H1 (cell line): ENCODE measurements around the gene KCTD2. TPM values are rescaled to one million over a fixed set of nuclear protein-coding genes. Genes with fewer than 3 reads are reported as not detected.

Experiments
- CTCF ChIA-PET: fragments of 300-600 bp; sonication (Branson Sonifier 250); formaldehyde crosslinking; loops from one replicate; lab custom pipeline; 2021; ENCODE audit not compliant: partially characterized antibody; lab: Charles Lee
- POLR2A ChIA-PET: fragments of 300-600 bp; sonication (Branson Sonifier 250); formaldehyde crosslinking; loops from one replicate; lab custom pipeline; 2021; ENCODE audit warnings: inconsistent platforms; ENCODE audit not compliant: partially characterized antibody; lab: Charles Lee
- DNase-seq, 2 experiments: peaks; one replicate each; pipeline versions ENCODE4 v3.0.0 to v3.0.0-alpha.2; 2010 to 2022; ENCODE audit warnings: low spot score in 2 of 2, low read depth in 1 of 2, mixed read lengths in 1 of 2
- FAIRE-seq: peaks from 2 replicates; lab custom pipeline; 2011; peaks lifted over from hg19 to GRCh38; lab: Jason Lieb, UNC
- H2AFZ ChIP-seq: 2 replicates; pipeline ENCODE4 v1.8.1; 2012; ENCODE audit warnings: low read length, inconsistent platforms
- H2AK5ac ChIP-seq: 2 replicates; pipeline ENCODE4 v1.6.1; 2013; ENCODE audit warnings: low read depth, low read length
- H2BK120ac ChIP-seq: replicated peaks from 2 replicates; pipeline ENCODE3; 2013; ENCODE audit warnings: low read depth, low read length, inconsistent platforms
- H2BK12ac ChIP-seq: 2 replicates; pipeline ENCODE4 v1.6.1; 2013; ENCODE audit warnings: low read depth, low read length
- H2BK15ac ChIP-seq: 2 replicates; pipeline ENCODE4 v1.6.1; 2013; ENCODE audit warnings: low read length
- H2BK20ac ChIP-seq: 2 replicates; pipeline ENCODE4 v1.6.1; 2013; ENCODE audit warnings: low read length
- H2BK5ac ChIP-seq: 2 replicates; pipeline ENCODE4 v1.6.1; 2013; ENCODE audit warnings: low read depth, low read length
- H3K14ac ChIP-seq: 2 replicates; pipeline ENCODE4 v1.6.1; 2013; ENCODE audit warnings: inconsistent platforms; ENCODE audit not compliant: insufficient read length
- H3K18ac ChIP-seq: 2 replicates; pipeline ENCODE4 v1.6.1; 2013; ENCODE audit warnings: low read length; ENCODE audit errors: extremely low read depth
- H3K23ac ChIP-seq: 2 replicates; pipeline ENCODE4 v1.6.1; 2013; ENCODE audit warnings: inconsistent platforms; ENCODE audit not compliant: insufficient read length
- H3K23me2 ChIP-seq: 2 replicates; pipeline ENCODE4 v1.6.1; 2013; ENCODE audit warnings: low read depth, low read length
- H3K27ac ChIP-seq: 2 replicates; pipeline ENCODE4 v1.6.1; 2011; ENCODE audit warnings: low read depth, low read length, inconsistent platforms
- H3K27me3 ChIP-seq, 4 experiments: replicated peaks in 1 of 4; 1 replicate in 1 of 4; 2 replicates in 3 of 4; pipeline versions ENCODE4 v1.6.1 to v1.8.1; 2011 to 2013; ENCODE audit warnings: low read length in 3 of 4, mild to moderate bottlenecking in 3 of 4, inconsistent platforms in 2 of 4, mixed read lengths in 2 of 4, moderate library complexity in 1 of 4; ENCODE audit not compliant: control insufficient read depth in 3 of 4, insufficient read depth in 3 of 4; ENCODE audit errors: extremely low read depth in 1 of 4
- H3K36me3 ChIP-seq, 4 experiments: 2 replicates each; pipeline versions ENCODE4 v1.6.1 to v1.8.1; 2011 to 2013; ENCODE audit warnings: mild to moderate bottlenecking in 4 of 4, low read length in 3 of 4, moderate library complexity in 2 of 4, control low read depth in 1 of 4, inconsistent platforms in 1 of 4; ENCODE audit not compliant: insufficient read depth in 4 of 4, control insufficient read depth in 2 of 4
- H3K4ac ChIP-seq: replicated peaks from 2 replicates; pipeline ENCODE3; 2013; ENCODE audit warnings: low read length, low read depth, mixed read lengths, inconsistent platforms; ENCODE audit not compliant: insufficient read length
- H3K4me1 ChIP-seq, 4 experiments: replicated peaks in 1 of 4; 1 replicate in 1 of 4; 2 replicates in 3 of 4; pipeline versions ENCODE4 v1.6.1 to v1.8.1; 2011 to 2013; ENCODE audit warnings: low read length in 3 of 4, inconsistent platforms in 2 of 4, mixed read lengths in 1 of 4; ENCODE audit not compliant: insufficient read depth in 4 of 4, control insufficient read depth in 3 of 4
- H3K4me2 ChIP-seq, 2 experiments: 2 replicates each; pipeline versions ENCODE4 v1.6.1 to v1.8.1; 2011 to 2013; ENCODE audit warnings: low read depth in 2 of 2, low read length in 2 of 2, control low read depth in 1 of 2, inconsistent platforms in 1 of 2, mild to moderate bottlenecking in 1 of 2; ENCODE audit not compliant: insufficient read depth in 1 of 2
- H3K4me3 ChIP-seq, 4 experiments: fragments of 200-600, 300-600 bp in 1 of 4; sonication (generic), shearing (Covaris generic), sonication (Bioruptor Twin) in 1 of 4; 2 replicates each; pipeline versions ENCODE4 v1.5.1 to v1.8.1; 2011 to 2016; ENCODE audit warnings: low read length in 4 of 4, low read depth in 3 of 4, control low read depth in 2 of 4, inconsistent platforms in 2 of 4, mild to moderate bottlenecking in 2 of 4, mixed read lengths in 1 of 4, moderate library complexity in 1 of 4; ENCODE audit not compliant: insufficient read depth in 2 of 4; ENCODE audit errors: extremely low read depth in 1 of 4
- H3K56ac ChIP-seq: replicated peaks from 2 replicates; pipeline ENCODE3; 2013; ENCODE audit warnings: low read depth, mild to moderate bottlenecking, mixed read lengths, low read length, inconsistent platforms; ENCODE audit not compliant: insufficient read length
- H3K79me1 ChIP-seq: 2 replicates; pipeline ENCODE4 v1.6.1; 2013; ENCODE audit warnings: low read depth, low read length, control low read depth
- H3K79me2 ChIP-seq, 2 experiments: 2 replicates each; pipeline versions ENCODE4 v1.6.1 to v1.8.1; 2012 to 2013; ENCODE audit warnings: low read length in 2 of 2, mild to moderate bottlenecking in 2 of 2, inconsistent platforms in 1 of 2; ENCODE audit not compliant: insufficient read depth in 2 of 2, control insufficient read depth in 1 of 2
- H3K9ac ChIP-seq, 4 experiments: replicated peaks in 1 of 4; 1 replicate in 1 of 4; 2 replicates in 3 of 4; pipeline versions ENCODE4 v1.6.1 to v1.8.1; 2011 to 2013; ENCODE audit warnings: low read depth in 3 of 4, low read length in 3 of 4, control low read depth in 2 of 4, mild to moderate bottlenecking in 2 of 4, moderate library complexity in 2 of 4, inconsistent platforms in 1 of 4; ENCODE audit errors: extremely low read depth in 1 of 4
- H3K9me3 ChIP-seq, 2 experiments: 2 replicates each; pipeline versions ENCODE4 v1.6.1 to v1.8.1; 2012 to 2013; ENCODE audit warnings: mild to moderate bottlenecking in 2 of 2, moderate library complexity in 2 of 2, control low read depth in 1 of 2, inconsistent platforms in 1 of 2, low read depth in 1 of 2, low read length in 1 of 2, mixed read lengths in 1 of 2; ENCODE audit not compliant: insufficient read depth in 2 of 2
- H4K20me1 ChIP-seq, 2 experiments: replicated peaks in 1 of 2; 2 replicates each; pipeline versions ENCODE3 to v1.8.1; 2011 to 2013; ENCODE audit warnings: inconsistent platforms in 2 of 2, low read length in 2 of 2, mild to moderate bottlenecking in 1 of 2; ENCODE audit not compliant: insufficient read depth in 2 of 2, control insufficient read depth in 1 of 2
- H4K5ac ChIP-seq: 2 replicates; pipeline ENCODE4 v1.6.1; 2013; ENCODE audit warnings: low read length, low read depth, mixed read lengths, inconsistent platforms; ENCODE audit not compliant: insufficient read length
- H4K8ac ChIP-seq: 2 replicates; pipeline ENCODE4 v1.8.0; 2013; ENCODE audit warnings: mild to moderate bottlenecking, moderate library complexity, low read length, inconsistent platforms; ENCODE audit not compliant: insufficient read depth; ENCODE audit errors: extremely low read depth
- H4K91ac ChIP-seq: replicated peaks from 2 replicates; pipeline ENCODE3; 2013; ENCODE audit warnings: low read length, mixed read lengths, inconsistent platforms; ENCODE audit not compliant: insufficient read length
- GTF2F1 ChIP-seq: IDR thresholded peaks from 2 replicates; pipeline ENCODE4 v1.6.1; 2012; ENCODE audit warnings: low read depth, low read length, improper control_type of control experiment, borderline replicate concordance
- WGBS, 2 experiments: shearing (Covaris generic) in 1 of 2; methylation state at CpG; one replicate each; pipeline versions ENCODE4 v1.1.6 to v1.1.7; 2013 to 2015; ENCODE audit warnings: low lambda C conversion rate in 2 of 2, mixed read lengths in 2 of 2, inconsistent platforms in 1 of 2, low coverage in 1 of 2, missing lambda C conversion rate in 1 of 2; ENCODE audit not compliant: insufficient replicate concordance in 2 of 2, insufficient coverage in 1 of 2, insufficient read length in 1 of 2; ENCODE audit errors: extremely low coverage in 1 of 2, missing lambda C conversion rate in 1 of 2; 5-methylcytosine and 5-hydroxymethylcytosine counted together
- polyA plus RNA-seq, 7 experiments: library from polyadenylated mRNA; depleted of rRNA in 3 of 7; stranded (reverse) in 5 of 7; unstranded in 2 of 7; fragments of >200 nt in 5 of 7; fragments of 200-250 nt in 2 of 7; gene quantifications; 1 replicate in 5 of 7; 2 replicates in 1 of 7; 4 replicates in 1 of 7; pipeline versions ENCODE4 v1.2.1 to v1.2.3, GENCODE V29; 2011 to 2013; ENCODE audit warnings: missing spikeins in 2 of 7, mixed read lengths in 2 of 7
- total RNA-seq: library from RNA; stranded (reverse); fragmentation: NEBNext Ultra II Directional; extraction: Animal tissue kit (Norgen Biotek cat#: 25700); gene quantifications from 2 replicates; pipeline ENCODE4 v1.2.1, GENCODE V29; 2021
- TF ChIP-seq, protein P1 (sequence below), 3 experiments: IDR thresholded peaks; 1 replicate in 2 of 3; 2 replicates in 1 of 3; pipeline versions ENCODE4 v1.5.1 to v1.6.1; 2011; ENCODE audit warnings: low read length in 3 of 3, mild to moderate bottlenecking in 3 of 3, inconsistent platforms in 2 of 3, low read depth in 1 of 3, moderate library complexity in 1 of 3; ENCODE audit not compliant: insufficient read depth in 1 of 3; ENCODE audit errors: control extremely low read depth in 1 of 3

KCTD2 gene
- total and polyA plus RNA-seq, 2 of the 8 experiments (the other 6 are each of a cell fraction or from before 2014, with no cell fraction given), result 33.7 to 36.8 TPM

GRCh38 chr17:75086496-75087181, 39.6 kb downstream of the KCTD2 start:
- H4K20me1 ChIP-seq, result no peaks in the 10 kb centered on the region
- peak overlapping the region in 1 of 4 experiments; percentile 73; a peak in 1 of 8 replicates for H3K4me3 ChIP-seq
- no peaks in the 10 kb centered on the region for H3K9me3 ChIP-seq
- 84 to 100% methylated on average over 1 to 15 of the region's 15 CpGs for WGBS, 2 experiments
- peaks cover 5% of the 10 kb centered on the region for H3K79me1 ChIP-seq
- no peak overlapping the region; the same call in 1 of the 2 replicates for H3K18ac ChIP-seq
- H4K91ac ChIP-seq, result peak overlapping the region; percentile 11
- H3K23ac ChIP-seq, result no peak overlapping the region
- peaks cover 0 to 1% of the 10 kb centered on the region in 2 experiments; a peak in 1 of 4 replicates for H3K79me2 ChIP-seq
- no peak overlapping the region for H2BK120ac ChIP-seq
- ChIA-PET POLR2A (interaction anchor here (1.5 to 3.7 kb wide), 10 partner anchors 8 to 74 kb away, joined by 4 to 32 read pairs (median 10); partner anchors contain the start of genes MRPL58 and NT5C), CTCF (interaction anchor here (1.0 to 6.3 kb wide), 7 partner anchors 12 to 124 kb away, joined by 3 to 81 read pairs (median 5); no protein-coding TSS in a partner anchor)
- H2AK5ac ChIP-seq, result 0 out of 2 replicates have a peak overlapping the region, but pooled peaks have one; percentile 17
- no peaks in the 10 kb centered on the region for H3K27me3 ChIP-seq
- peak overlapping the region; percentile 55; the same call in 1 of the 2 replicates for H2BK15ac ChIP-seq
- H2BK20ac ChIP-seq, result peak overlapping the region; percentile 55; the same call in 1 of the 2 replicates
- H3K56ac ChIP-seq, result no peak overlapping the region
- no peak overlapping the region for H2AFZ ChIP-seq
- H3K36me3 ChIP-seq, result no peaks in the 10 kb centered on the region
- H3K4me1 ChIP-seq, result peaks cover 3 to 33% (median 27%) of the 10 kb centered on the region in 4 experiments
- TF ChIP-seq GTF2F1, result no peak
- TF ChIP-seq, protein P1, sequence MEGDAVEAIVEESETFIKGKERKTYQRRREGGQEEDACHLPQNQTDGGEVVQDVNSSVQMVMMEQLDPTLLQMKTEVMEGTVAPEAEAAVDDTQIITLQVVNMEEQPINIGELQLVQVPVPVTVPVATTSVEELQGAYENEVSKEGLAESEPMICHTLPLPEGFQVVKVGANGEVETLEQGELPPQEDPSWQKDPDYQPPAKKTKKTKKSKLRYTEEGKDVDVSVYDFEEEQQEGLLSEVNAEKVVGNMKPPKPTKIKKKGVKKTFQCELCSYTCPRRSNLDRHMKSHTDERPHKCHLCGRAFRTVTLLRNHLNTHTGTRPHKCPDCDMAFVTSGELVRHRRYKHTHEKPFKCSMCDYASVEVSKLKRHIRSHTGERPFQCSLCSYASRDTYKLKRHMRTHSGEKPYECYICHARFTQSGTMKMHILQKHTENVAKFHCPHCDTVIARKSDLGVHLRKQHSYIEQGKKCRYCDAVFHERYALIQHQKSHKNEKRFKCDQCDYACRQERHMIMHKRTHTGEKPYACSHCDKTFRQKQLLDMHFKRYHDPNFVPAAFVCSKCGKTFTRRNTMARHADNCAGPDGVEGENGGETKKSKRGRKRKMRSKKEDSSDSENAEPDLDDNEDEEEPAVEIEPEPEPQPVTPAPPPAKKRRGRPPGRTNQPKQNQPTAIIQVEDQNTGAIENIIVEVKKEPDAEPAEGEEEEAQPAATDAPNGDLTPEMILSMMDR (IDR thresholded peaks at IDR 0.05; ENCODE audit: control extremely low read depth in 1 of 3, insufficient read depth in 1 of 3, low read depth in 1 of 3, low read length in 3 of 3), result peak in 1 of 3 experiments; percentile 7; a peak in 1 of 4 replicates
- H2BK12ac ChIP-seq, result peak overlapping the region; percentile 53; the same call in 1 of the 2 replicates
- peak overlapping the region; percentile 94; the same call in 1 of the 2 replicates for H2BK5ac ChIP-seq
- H3K27ac ChIP-seq, result no peak overlapping the region; the same call in 1 of the 2 replicates
- DNase-seq, result no peak
- H3K4ac ChIP-seq, result peak overlapping the region; percentile 62
- no peak overlapping the region for H3K14ac ChIP-seq
- no peak overlapping the region for H4K5ac ChIP-seq
- peak overlapping the region; percentile 82 to 90; a peak in 3 of 4 replicates for H3K4me2 ChIP-seq
- H4K8ac ChIP-seq, result peak overlapping the region; percentile 62
- no peak overlapping the region for H3K9ac ChIP-seq
- no peak for FAIRE-seq
- peaks cover 11% of the 10 kb centered on the region; the same call in 1 of the 2 replicates for H3K23me2 ChIP-seq
